A549 (cell line): ENCODE data around the gene PROX2. TPM values are rescaled to one million over a fixed set of nuclear protein-coding genes. Genes with fewer than 3 reads are reported as not detected.

Experiments used
- ATAC-seq, 2 experiments: fragments of 200-7000 bp in 1 of 2; fragments of >200 bp in 1 of 2; cut with Nextera tagmentation in 1 of 2; cut with Tn5 transposase in 1 of 2; 3 replicates each; pipeline versions ENCODE4 v1.8.0 to v1.9.1; 2018 to 2020; ENCODE audit warnings: mild to moderate bottlenecking in 1 of 2, moderate library complexity in 1 of 2
- CTCF ChIA-PET: fragments of 300-600 bp; sonication (Branson Sonifier 250); formaldehyde crosslinking; extraction: SDS; loops from one replicate; lab custom pipeline; 2021; ENCODE audit warnings: antibody characterized with exemption, inconsistent platforms; lab: Yijun Ruan, JAX
- POLR2A ChIA-PET: fragments of 350-600 bp; formaldehyde crosslinking; extraction: SDS; loops from one replicate; lab custom pipeline; 2021; ENCODE audit warnings: antibody characterized with exemption, inconsistent platforms; lab: Yijun Ruan, JAX
- DNase-seq, 2 experiments: peaks; one replicate each; pipeline versions ENCODE4 v3.0.0 to v3.0.0-alpha.2; 2011 to 2016; ENCODE audit warnings: low read depth in 1 of 2, low spot score in 1 of 2
- FAIRE-seq: peaks from 2 replicates; lab custom pipeline; 2011; peaks lifted over from hg19 to GRCh38; lab: Jason Lieb, UNC
- H3K27ac ChIP-seq, 2 experiments: fragments of >200 bp; sonication (Bioruptor Twin); formaldehyde crosslinking; 3 replicates each; pipeline ENCODE4 v1.5.1; 2016 to 2017
- H3K4me1 ChIP-seq: fragments of >200 bp; sonication (Bioruptor Twin); formaldehyde crosslinking; 3 replicates; pipeline ENCODE4 v1.6.1; 2016
- H3K4me2 ChIP-seq: fragments of >200 bp; sonication (Bioruptor Twin); formaldehyde crosslinking; 3 replicates; pipeline ENCODE4 v1.6.1; 2016
- H3K4me3 ChIP-seq: fragments of >200 bp; sonication (Bioruptor Twin); formaldehyde crosslinking; 3 replicates; pipeline ENCODE4 v1.5.1; 2016
- H3K9me3 ChIP-seq: fragments of >200 bp; sonication (Bioruptor Twin); formaldehyde crosslinking; 3 replicates; pipeline ENCODE4 v1.6.1; 2016
- BCL3 ChIP-seq: fragments of >200 bp; sonication (Bioruptor Twin); formaldehyde crosslinking; IDR thresholded peaks from 3 replicates; pipeline ENCODE4 v1.6.1; 2016
- CEBPB ChIP-seq, 2 experiments: fragments of >200 bp in 1 of 2; sonication (Bioruptor Twin) in 1 of 2; formaldehyde crosslinking in 1 of 2; IDR thresholded peaks; 2 replicates each; pipeline ENCODE4 v1.6.1; 2012 to 2016
- CHD2 ChIP-seq: fragments of 150-350 bp; IDR thresholded peaks from 2 replicates; pipeline ENCODE4 v1.6.1; 2014; ENCODE audit warnings: low read length; ENCODE audit not compliant: partially characterized antibody
- CTCF ChIP-seq: fragments of >200 bp; sonication (Bioruptor Twin); formaldehyde crosslinking; IDR thresholded peaks from 3 replicates; pipeline ENCODE4 v1.5.1; 2016
- ELK1 ChIP-seq: fragments of 150-350 bp; IDR thresholded peaks from 2 replicates; pipeline ENCODE4 v1.6.1; 2014; ENCODE audit warnings: low read depth, mild to moderate bottlenecking, low read length
- ESRRA ChIP-seq: fragments of 150-350 bp; IDR thresholded peaks from 2 replicates; pipeline ENCODE4 v1.6.1; 2014; ENCODE audit warnings: mild to moderate bottlenecking, low read length, borderline replicate concordance
- FOXS1 ChIP-seq: fragments of 250-450 bp; sonication (Bioruptor Pico); IDR thresholded peaks from 2 replicates; pipeline ENCODE4 v1.5.0; 2020; ENCODE audit warnings: mild to moderate bottlenecking, moderate library complexity
- HEYL ChIP-seq: fragments of 250-450 bp; sonication (Bioruptor Pico); IDR thresholded peaks from 2 replicates; pipeline ENCODE4 v1.8.0; 2021; ENCODE audit warnings: mild to moderate bottlenecking, moderate library complexity
- HOXA7 ChIP-seq: fragments of 250-450 bp; sonication (Bioruptor Pico); IDR thresholded peaks from 2 replicates; pipeline ENCODE4 v1.5.0; 2020; ENCODE audit warnings: mild to moderate bottlenecking, moderate library complexity
- JUNB ChIP-seq: fragments of >200 bp; sonication (Bioruptor Twin); formaldehyde crosslinking; IDR thresholded peaks from 2 replicates; pipeline ENCODE4 v1.6.1; 2016
- KDM1A ChIP-seq: fragments of 200-600 bp; sonication (generic); IDR thresholded peaks from 2 replicates; pipeline ENCODE4 v1.6.1; 2016; ENCODE audit warnings: low read depth, mild to moderate bottlenecking
- MAZ ChIP-seq: fragments of 150-350 bp; IDR thresholded peaks from 2 replicates; pipeline ENCODE4 v1.6.1; 2014; ENCODE audit warnings: antibody characterized with exemption, low read depth, low read length, borderline replicate concordance
- NPAS2 ChIP-seq: fragments of 250-450 bp; sonication (Bioruptor Pico); IDR thresholded peaks from 2 replicates; pipeline ENCODE4 v1.8.0; 2022; ENCODE audit warnings: mild to moderate bottlenecking, moderate library complexity, borderline replicate concordance
- PBX3 ChIP-seq: IDR thresholded peaks from 2 replicates; pipeline ENCODE4 v1.6.1; 2012
- PHF8 ChIP-seq: fragments of 200-600 bp; sonication (generic); IDR thresholded peaks from 2 replicates; pipeline ENCODE4 v1.6.1; 2016; ENCODE audit warnings: low read depth, mild to moderate bottlenecking, antibody characterized with exemption, moderate library complexity, borderline replicate concordance
- RAD21 ChIP-seq, 2 experiments: fragments of >200 bp in 1 of 2; sonication (Bioruptor Twin) in 1 of 2; formaldehyde crosslinking in 1 of 2; IDR thresholded peaks in 1 of 2; conservative IDR thresholded peaks in 1 of 2; 2 replicates in 1 of 2; 3 replicates in 1 of 2; pipeline ENCODE4 v1.6.1; 2012 to 2018; ENCODE audit warnings: inconsistent platforms in 1 of 2
- RNF2 ChIP-seq: fragments of 200-600 bp; sonication (generic); IDR thresholded peaks from 2 replicates; pipeline ENCODE4 v1.6.1; 2016; ENCODE audit warnings: low read depth, mild to moderate bottlenecking, antibody characterized with exemption, moderate library complexity, borderline replicate concordance
- SMC3 ChIP-seq: fragments of >200 bp; sonication (Bioruptor Twin); formaldehyde crosslinking; IDR thresholded peaks from 3 replicates; pipeline ENCODE4 v1.6.1; 2018; ENCODE audit warnings: inconsistent platforms
- SREBF2 ChIP-seq: fragments of 450-650 bp; IDR thresholded peaks from 2 replicates; pipeline ENCODE4 v1.6.1; 2014; ENCODE audit warnings: mild to moderate bottlenecking, moderate library complexity
- USF2 ChIP-seq: fragments of 450-650 bp; IDR thresholded peaks from 2 replicates; pipeline ENCODE4 v1.6.1; 2014; ENCODE audit warnings: antibody characterized with exemption
- ZFP36 ChIP-seq: fragments of 450-650 bp; IDR thresholded peaks from 2 replicates; pipeline ENCODE4 v1.6.1; 2014; ENCODE audit warnings: borderline replicate concordance; ENCODE audit not compliant: partially characterized antibody
- ZNF302 ChIP-seq: fragments of 250-450 bp; sonication (Bioruptor Pico); IDR thresholded peaks from 2 replicates; pipeline ENCODE4 v1.9.0; 2021; ENCODE audit warnings: inconsistent platforms, mild to moderate bottlenecking, moderate library complexity
- WGBS: methylation state at CpG from one replicate; pipeline ENCODE4 v1.1.6; 2017; ENCODE audit errors: missing lambda C conversion rate; 5-methylcytosine and 5-hydroxymethylcytosine counted together
- polyA plus RNA-seq, 4 experiments: library from polyadenylated mRNA; depleted of rRNA in 3 of 4; stranded (reverse); fragments of >200 nt; fragmentation: RNase III in 1 of 4; extraction: RNeasy Plus Mini Kit Qiagen cat#74134 plus additional on column Dnase treatment in 1 of 4; gene quantifications; 2 replicates in 3 of 4; 3 replicates in 1 of 4; pipeline ENCODE4 v1.2.3, GENCODE V29; 2011 to 2017

The PROX2 gene
- polyA plus RNA-seq, 2 of the 4 experiments (the other 2 are of a cell fraction): not detected

- no peak for FAIRE-seq
- H3K9me3 ChIP-seq: no peaks in the 10 kb centered on the region
- DNase-seq: no peak
- H3K4me1 ChIP-seq: no peaks in the 10 kb centered on the region
- ChIA-PET POLR2A (no interaction called here), CTCF (interaction anchor here (1.2 to 5.8 kb wide), 3 partner anchors 12 to 57 kb away, joined by 3 to 49 read pairs (median 5); no protein-coding TSS in a partner anchor)
- no peak overlapping the region for H3K4me2 ChIP-seq
- TF ChIP-seq CTCF (no peak), NPAS2 (CRISPR knock-in tag) (no peak), MAZ (no peak), CHD2 (no peak), ZFP36 (no peak), ESRRA (no peak), KDM1A (no peak), USF2 (no peak), HOXA7 (CRISPR knock-in tag) (no peak), ELK1 (no peak), PHF8 (no peak), RNF2 (no peak), SMC3 (no peak)
- 88% methylated on average over 2 of the region's 2 CpGs for WGBS
- no peak for ATAC-seq
- H3K4me3 ChIP-seq: no peak overlapping the region
- H3K27ac ChIP-seq: no peak overlapping the region
These were observed 27.2 kb downstream of the PROX2 start for GRCh38 chr14:74848768-74849167.

- TF ChIP-seq ZNF302 (no peak), CEBPB (IDR thresholded peaks at IDR 0.05) (no peak), JUNB (no peak), ELK1 (no peak), SREBF2 (no peak), RAD21 (conservative IDR thresholded peaks at IDR 0.05 in 1 of 2, IDR thresholded peaks at IDR 0.05 in 1 of 2) (no peak), FOXS1 (no peak), HEYL (no peak), CHD2 (no peak), NPAS2 (CRISPR knock-in tag) (no peak), PHF8 (no peak), MAZ (no peak), PBX3 (no peak), BCL3 (no peak), RNF2 (no peak), HOXA7 (CRISPR knock-in tag) (no peak)
- FAIRE-seq: no peak
- ATAC-seq: no peak
- Histone ChIP-seq H3K4me1 (no peaks in the 10 kb centered on the region), H3K27ac (no peak overlapping the region), H3K4me2 (no peak overlapping the region), H3K4me3 (no peak overlapping the region), H3K9me3 (no peaks in the 10 kb centered on the region)
- WGBS: 87% methylated on average over 1 of the region's 1 CpG
- CTCF ChIA-PET: interaction anchor here (1.1 to 5.8 kb wide), 5 partner anchors 12 to 241 kb away, joined by 3 to 49 read pairs (median 6); no protein-coding TSS in a partner anchor
- no peak for DNase-seq
- POLR2A ChIA-PET: no interaction called here
These were observed 28.8 kb downstream of the PROX2 start for GRCh38 chr14:74846968-74847665.
